KMS-11 (cell line): ENCODE results near the gene EEPD1.

Experiments used
- H2AFZ ChIP-seq: fragments of 200-600 bp; sonication (generic); 2 replicates; pipeline ENCODE4 v1.6.1; 2016; ENCODE audit warnings: antibody characterized with exemption, mixed run types, low read depth
- H3K27ac ChIP-seq: fragments of 200-600 bp; sonication (generic); 2 replicates; pipeline ENCODE4 v1.6.1; 2016; ENCODE audit warnings: mild to moderate bottlenecking, mixed run types
- H3K27me3 ChIP-seq: fragments of 200-600 bp; sonication (generic); 2 replicates; pipeline ENCODE4 v1.6.1; 2017; ENCODE audit warnings: mild to moderate bottlenecking, low read depth, mixed run types, moderate library complexity; ENCODE audit not compliant: insufficient read depth
- H3K36me3 ChIP-seq: fragments of 200-600 bp; sonication (generic); 2 replicates; pipeline ENCODE4 v1.6.1; 2017; ENCODE audit warnings: mild to moderate bottlenecking, mixed run types; ENCODE audit not compliant: insufficient read depth
- H3K4me1 ChIP-seq: fragments of 200-600 bp; sonication (generic); 2 replicates; pipeline ENCODE4 v1.6.1; 2016; ENCODE audit warnings: mild to moderate bottlenecking, low read depth, mixed run types; ENCODE audit not compliant: poor library complexity, severe bottlenecking
- H3K4me2 ChIP-seq: fragments of 200-600 bp; sonication (generic); 2 replicates; pipeline ENCODE4 v1.7.0; 2016; ENCODE audit warnings: mild to moderate bottlenecking, mixed run types
- H3K4me3 ChIP-seq: fragments of 200-600 bp; sonication (generic); IDR thresholded peaks from 2 replicates; pipeline ENCODE4 v1.6.1; 2017; ENCODE audit warnings: low read depth, low read length, mixed read lengths; ENCODE audit not compliant: insufficient read depth
- H3K79me2 ChIP-seq: fragments of 200-600 bp; sonication (generic); 2 replicates; pipeline ENCODE4 v1.6.1; 2016; ENCODE audit warnings: low read depth, mixed run types; ENCODE audit not compliant: insufficient read depth
- H3K9ac ChIP-seq: fragments of 200-600 bp; sonication (generic); 2 replicates; pipeline ENCODE4 v1.6.1; 2016; ENCODE audit warnings: mild to moderate bottlenecking, mixed run types
- H4K20me1 ChIP-seq: fragments of 200-600 bp; sonication (generic); 2 replicates; pipeline ENCODE4 v1.6.1; 2016; ENCODE audit warnings: mild to moderate bottlenecking, mixed run types; ENCODE audit not compliant: insufficient read depth
- TF ChIP-seq, protein P1 (sequence below): fragments of 200-600 bp; sonication (generic); conservative IDR thresholded peaks from 2 replicates; pipeline ENCODE4 v1.6.1; 2017; ENCODE audit warnings: low read depth, mild to moderate bottlenecking, antibody characterized with exemption, low read length, moderate library complexity, mixed read lengths

The EEPD1 gene

DNA sequence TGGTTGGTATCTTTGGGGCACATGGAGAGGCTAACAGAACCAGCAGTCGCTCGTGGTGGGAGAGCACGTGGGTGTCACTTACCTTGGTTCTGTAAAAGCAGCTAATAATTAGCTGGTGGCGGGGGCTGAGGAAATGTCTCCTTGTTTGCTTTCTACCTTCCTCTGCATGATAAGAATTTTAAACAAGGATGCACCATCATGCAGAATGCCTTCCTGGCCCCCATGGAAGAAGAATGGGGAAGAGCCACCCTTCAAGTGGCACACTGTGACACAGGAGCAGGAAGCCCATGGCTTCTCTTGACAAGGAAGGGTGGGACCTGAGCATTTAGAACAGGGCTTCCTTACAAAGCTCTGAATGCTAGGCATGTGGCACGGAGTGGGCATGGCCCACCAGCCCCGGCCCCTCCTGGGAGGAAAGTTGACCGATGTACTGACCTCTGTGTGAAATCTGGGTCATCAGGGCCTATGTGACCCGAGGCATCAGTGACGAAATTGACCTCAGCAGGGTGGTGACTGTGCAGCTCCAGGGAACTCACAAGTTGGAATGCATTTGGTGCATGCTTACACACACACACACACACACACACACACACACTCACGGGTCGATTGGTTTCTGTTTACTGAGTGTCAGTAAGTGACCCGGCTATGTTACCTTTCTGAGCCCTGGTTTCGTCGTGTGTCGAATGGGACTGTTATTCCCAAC is 119.7 kb downstream of the EEPD1 start:
- no peak overlapping the region for H3K27ac ChIP-seq
- no peaks in the 10 kb centered on the region for H3K4me1 ChIP-seq
- no peak overlapping the region for H3K4me3 ChIP-seq
- TF ChIP-seq, protein P1, sequence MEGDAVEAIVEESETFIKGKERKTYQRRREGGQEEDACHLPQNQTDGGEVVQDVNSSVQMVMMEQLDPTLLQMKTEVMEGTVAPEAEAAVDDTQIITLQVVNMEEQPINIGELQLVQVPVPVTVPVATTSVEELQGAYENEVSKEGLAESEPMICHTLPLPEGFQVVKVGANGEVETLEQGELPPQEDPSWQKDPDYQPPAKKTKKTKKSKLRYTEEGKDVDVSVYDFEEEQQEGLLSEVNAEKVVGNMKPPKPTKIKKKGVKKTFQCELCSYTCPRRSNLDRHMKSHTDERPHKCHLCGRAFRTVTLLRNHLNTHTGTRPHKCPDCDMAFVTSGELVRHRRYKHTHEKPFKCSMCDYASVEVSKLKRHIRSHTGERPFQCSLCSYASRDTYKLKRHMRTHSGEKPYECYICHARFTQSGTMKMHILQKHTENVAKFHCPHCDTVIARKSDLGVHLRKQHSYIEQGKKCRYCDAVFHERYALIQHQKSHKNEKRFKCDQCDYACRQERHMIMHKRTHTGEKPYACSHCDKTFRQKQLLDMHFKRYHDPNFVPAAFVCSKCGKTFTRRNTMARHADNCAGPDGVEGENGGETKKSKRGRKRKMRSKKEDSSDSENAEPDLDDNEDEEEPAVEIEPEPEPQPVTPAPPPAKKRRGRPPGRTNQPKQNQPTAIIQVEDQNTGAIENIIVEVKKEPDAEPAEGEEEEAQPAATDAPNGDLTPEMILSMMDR = no peak
- no peaks in the 10 kb centered on the region for H3K36me3 ChIP-seq
- no peak overlapping the region for H3K4me2 ChIP-seq
- H3K27me3 ChIP-seq = no peaks in the 10 kb centered on the region
- H2AFZ ChIP-seq = no peak overlapping the region
- H3K9ac ChIP-seq = no peak overlapping the region
- H3K79me2 ChIP-seq = no peaks in the 10 kb centered on the region
- no peaks in the 10 kb centered on the region for H4K20me1 ChIP-seq

DNA sequence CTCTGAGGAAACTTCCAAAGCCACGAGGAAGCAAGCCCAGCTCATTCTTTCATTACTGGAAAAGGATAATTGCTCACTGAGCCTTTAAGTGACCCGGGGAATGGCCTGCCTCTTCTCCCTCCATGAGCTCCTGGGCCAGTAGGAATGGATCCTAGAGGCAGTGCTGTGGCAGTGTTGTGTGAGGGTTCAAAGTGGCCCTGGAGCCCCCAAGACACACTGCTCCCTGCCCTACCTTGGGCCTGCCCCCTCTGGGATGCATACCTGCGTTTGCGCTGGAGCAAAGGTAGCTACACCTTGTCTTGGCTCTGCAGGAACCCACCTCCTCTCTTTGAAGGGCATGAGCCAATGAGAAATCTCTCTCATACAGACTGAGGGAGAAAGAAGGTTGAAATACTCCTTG is 120.8 kb downstream of the EEPD1 start:
- no peaks in the 10 kb centered on the region for H3K27me3 ChIP-seq
- TF ChIP-seq, protein P1 = no peak
- H3K4me2 ChIP-seq = no peak overlapping the region
- no peaks in the 10 kb centered on the region for H3K36me3 ChIP-seq
- no peaks in the 10 kb centered on the region for H4K20me1 ChIP-seq
- no peak overlapping the region for H3K9ac ChIP-seq
- no peak overlapping the region for H2AFZ ChIP-seq
- H3K4me1 ChIP-seq = no peaks in the 10 kb centered on the region
- no peaks in the 10 kb centered on the region for H3K79me2 ChIP-seq
- H3K27ac ChIP-seq = no peak overlapping the region
- H3K4me3 ChIP-seq = no peak overlapping the region

DNA sequence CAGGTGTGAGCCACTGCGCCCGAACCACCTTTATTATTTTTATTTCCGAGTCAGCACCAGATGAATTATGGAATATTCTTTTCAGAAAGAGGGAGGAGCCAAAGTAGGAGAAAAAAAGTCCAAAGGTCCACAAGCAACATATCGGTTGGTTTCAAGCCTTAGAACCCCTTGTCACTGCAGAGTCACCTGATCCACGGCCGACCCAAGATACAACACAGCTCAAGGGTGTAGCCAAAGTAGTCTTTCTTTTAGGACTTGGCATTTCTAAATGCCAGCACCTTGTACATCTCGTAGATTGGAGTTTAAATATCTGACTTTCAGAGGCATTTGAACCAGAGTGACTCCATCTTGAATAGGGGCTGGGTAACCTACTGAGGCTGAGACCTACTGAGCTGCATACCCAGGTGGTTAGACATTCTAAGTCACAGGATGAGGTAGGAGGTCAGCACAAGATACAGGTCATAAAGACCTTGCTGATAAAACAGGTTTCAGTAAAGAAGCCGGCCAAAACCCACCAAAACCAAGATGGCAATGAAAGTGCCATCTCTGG is 122.8 kb downstream of the EEPD1 start:
- TF ChIP-seq, protein P1 = no peak
- Histone ChIP-seq H3K4me3 (no peak overlapping the region), H2AFZ (no peak overlapping the region), H3K27me3 (no peaks in the 10 kb centered on the region), H4K20me1 (no peaks in the 10 kb centered on the region), H3K4me2 (no peak overlapping the region), H3K36me3 (no peaks in the 10 kb centered on the region), H3K27ac (no peak overlapping the region), H3K9ac (no peak overlapping the region), H3K4me1 (no peaks in the 10 kb centered on the region), H3K79me2 (no peaks in the 10 kb centered on the region)

DNA sequence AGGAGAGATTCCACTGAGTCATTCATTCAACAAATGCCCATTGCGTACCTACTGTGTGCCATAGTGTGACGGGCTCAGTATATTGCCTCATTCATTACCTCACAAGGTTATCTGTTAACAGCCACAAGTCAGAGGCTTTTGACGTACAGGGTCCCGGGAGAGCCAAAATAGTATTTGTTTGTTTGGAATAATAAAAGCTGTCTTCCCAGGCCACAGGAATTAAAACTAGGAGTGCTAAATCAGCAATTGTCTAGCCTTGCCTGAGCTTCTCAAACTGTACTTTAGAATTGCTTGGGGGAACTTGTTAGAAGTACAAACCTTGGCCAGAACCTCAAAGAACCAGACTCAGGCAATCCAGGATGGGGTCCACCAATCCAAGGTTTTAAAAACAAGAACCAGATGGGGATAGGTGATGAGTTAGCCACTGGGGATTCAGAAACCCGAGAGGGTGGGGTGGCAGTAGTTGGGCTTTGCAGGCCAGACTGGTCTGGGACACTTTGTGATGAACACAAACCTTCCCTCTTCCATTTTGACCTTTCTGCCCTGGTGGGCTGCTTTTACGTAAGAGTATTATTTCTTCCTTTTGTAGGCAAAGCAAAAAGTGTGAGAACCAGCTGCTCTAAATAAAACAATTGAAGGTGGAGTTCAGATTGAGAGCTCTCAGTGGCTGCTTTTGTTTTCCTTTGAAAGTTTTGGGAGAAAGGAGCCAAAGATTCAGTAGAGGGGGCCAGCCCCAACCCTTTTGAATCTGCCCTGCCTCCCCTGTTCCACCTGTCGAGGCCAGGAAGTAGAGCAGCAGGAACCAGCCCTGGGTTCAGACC is 123.6 kb downstream of the EEPD1 start:
- H3K27ac ChIP-seq = no peak overlapping the region
- H3K9ac ChIP-seq = no peak overlapping the region
- no peaks in the 10 kb centered on the region for H4K20me1 ChIP-seq
- no peaks in the 10 kb centered on the region for H3K27me3 ChIP-seq
- H3K4me2 ChIP-seq = no peak overlapping the region
- no peaks in the 10 kb centered on the region for H3K4me1 ChIP-seq
- no peaks in the 10 kb centered on the region for H3K79me2 ChIP-seq
- H3K4me3 ChIP-seq = no peak overlapping the region
- TF ChIP-seq, protein P1 = no peak
- H3K36me3 ChIP-seq = no peaks in the 10 kb centered on the region
- no peak overlapping the region for H2AFZ ChIP-seq
